GM19240 (cell line): ENCODE results near the gene FAR2.
"Not testable (repeated sequence)": the region's sequence is repeated elsewhere in the genome, so short reads cannot be mapped to it uniquely, and the experiment has no call there.

ENCODE experiments used
- DNase-seq: peaks from one replicate; pipeline ENCODE4 v3.0.0; 2011; ENCODE audit warnings: low spot score; ENCODE audit not compliant: insufficient read length

The FAR2 gene

GRCh38 chr12:29278673-29279420 lies 129.8 kb downstream of the FAR2 start:
- no peak for DNase-seq

GRCh38 chr12:29281371-29282005 lies 132.4 kb downstream of the FAR2 start:
- no peak for DNase-seq

- no peak for DNase-seq
Measured at GRCh38 chr12:29282031-29282816, 133.1 kb downstream of the FAR2 start.

- DNase-seq = no peak
Measured at GRCh38 chr12:29283969-29284700, 135.1 kb downstream of the FAR2 start.

- no peak for DNase-seq
Measured at GRCh38 chr12:29286081-29286790, 137.2 kb downstream of the FAR2 start.

GRCh38 chr12:29287622-29288021 lies 138.5 kb downstream of the FAR2 start:
- DNase-seq = no peak

GRCh38 chr12:29288031-29288430 lies 139.0 kb downstream of the FAR2 start:
- no peak for DNase-seq

- not testable (repeated sequence) for DNase-seq
Measured at GRCh38 chr12:29290475-29290874, 141.4 kb downstream of the FAR2 start.

- DNase-seq = no peak
Measured at GRCh38 chr12:29291226-29291625, 142.1 kb downstream of the FAR2 start.

GRCh38 chr12:29299633-29300032 lies 150.6 kb downstream of the FAR2 start:
- DNase-seq = no peak

GRCh38 chr12:29301114-29301513 lies 152.0 kb downstream of the FAR2 start:
- DNase-seq = no peak

- no peak for DNase-seq
Measured at GRCh38 chr12:29304388-29304787, 155.3 kb downstream of the FAR2 start.

- DNase-seq = no peak
Measured at GRCh38 chr12:29306266-29306665, 157.2 kb downstream of the FAR2 start.

GRCh38 chr12:29306682-29307081 lies 157.6 kb downstream of the FAR2 start:
- DNase-seq = no peak

- no peak for DNase-seq
Measured at GRCh38 chr12:29309320-29309902, 160.3 kb downstream of the FAR2 start.

GRCh38 chr12:29310899-29311298 lies 161.8 kb downstream of the FAR2 start:
- no peak for DNase-seq

GRCh38 chr12:29314416-29314815 lies 165.3 kb downstream of the FAR2 start:
- no peak for DNase-seq

- no peak for DNase-seq
Measured at GRCh38 chr12:29316752-29317151, 167.7 kb downstream of the FAR2 start.

GRCh38 chr12:29317556-29318363 lies 168.7 kb downstream of the FAR2 start:
- DNase-seq = peak; percentile 42
